ENCODE data around the gene GYPA. TPM values are rescaled to one million over a fixed set of nuclear protein-coding genes. Genes with fewer than 3 reads are reported as not detected.
"Not testable (repeated sequence)": the region's sequence is repeated elsewhere in the genome, so short reads cannot be mapped to it uniquely, and the experiment has no call there.

The GYPA gene
- total and polyA plus RNA-seq, 2 of the 4 experiments (the other 2 are of a cell fraction), result not detected

GRCh38 chr4:144104509-144105130 lies 35.9 kb downstream of the GYPA start:
- Histone ChIP-seq H3K18ac (ENCODE audit: low read depth, low read length) (no peak overlapping the region), H3K56ac (ENCODE audit: extremely low read depth, insufficient read depth, low read length) (no peak overlapping the region), H3K14ac (replicated peaks; ENCODE audit: low read depth, low read length) (no peak overlapping the region), H3K9me3 (ENCODE audit: control insufficient read depth, insufficient read depth, low read length) (no peaks in the 10 kb centered on the region), H3K4me2 (ENCODE audit: low read depth, low read length) (no peak overlapping the region), H3K36me3 (ENCODE audit: control insufficient read depth, insufficient read depth, low read length) (no peaks in the 10 kb centered on the region), H3K27me3 (ENCODE audit: control insufficient read depth, insufficient read depth, low read length) (no peaks in the 10 kb centered on the region), H3K9me1 (ENCODE audit: insufficient read depth, low read length) (no peaks in the 10 kb centered on the region), H4K91ac (ENCODE audit: insufficient read depth, low read depth, low read length) (no peak overlapping the region), H4K5ac (ENCODE audit: low read depth, low read length) (no peak overlapping the region), H3K4me1 (ENCODE audit: control insufficient read depth, insufficient read depth, low read length) (no peaks in the 10 kb centered on the region), H2AFZ (replicated peaks; ENCODE audit: low read length, poor library complexity) (no peak overlapping the region), H2AK9ac (replicated peaks; ENCODE audit: low read depth, low read length, poor library complexity) (no peak overlapping the region), H3K23ac (ENCODE audit: low read depth, low read length) (no peak overlapping the region), H3K4ac (ENCODE audit: low read depth, low read length) (no peak overlapping the region), H3K9ac (ENCODE audit: low read depth, low read length) (no peak overlapping the region), H2BK5ac (ENCODE audit: low read depth, low read length, poor library complexity, severe bottlenecking) (no peak overlapping the region), H3K79me1 (ENCODE audit: low read depth in 1 of 2, low read length in 2 of 2) (no peaks in the 10 kb centered on the region), H3K4me3 (ENCODE audit: insufficient read depth, low read depth, low read length) (no peak overlapping the region), H4K8ac (ENCODE audit: low read depth in 2 of 2, low read length in 2 of 2) (no peak overlapping the region), H2BK20ac (ENCODE audit: low read depth, low read length) (no peak overlapping the region), H4K20me1 (ENCODE audit: insufficient read depth, low read length) (no peaks in the 10 kb centered on the region), H2BK120ac (ENCODE audit: low read depth, low read length) (no peak overlapping the region), H2AK5ac (ENCODE audit: low read depth, low read length) (no peak overlapping the region), H3K27ac (ENCODE audit: insufficient read depth, low read length) (no peak overlapping the region), H2BK15ac (ENCODE audit: low read depth, low read length) (no peak overlapping the region)
- no peak for ATAC-seq (ENCODE audit: low read depth)
- POLR2A ChIA-PET (ENCODE audit: unreplicated experiment), result no interaction called here
- DNase-seq, result no peak
- intact Hi-C loops (cut with micrococcal nuclease) (no loop called here), dilution Hi-C loops (cut with HindIII; ENCODE audit: low sequenced_read_pairs, unreplicated experiment) (no loop called here), in situ Hi-C loops (cut with MboI; ENCODE audit: low sequenced_read_pairs) (no loop called here)
- CTCF ChIA-PET, result no interaction called here
- no CpG with 5 or more reads among the region's 6 CpGs for WGBS, 2 experiments (ENCODE audit: extremely low coverage in 2 of 2, insufficient read length in 1 of 2)
- no peak for TF ChIP-seq BHLHE40 (IDR thresholded peaks at IDR 0.05; ENCODE audit: low read depth, low read length)
- TF ChIP-seq RFX5 (IDR thresholded peaks at IDR 0.05; ENCODE audit: low read depth, low read length), result no peak
- no peak for TF ChIP-seq SMC3 (IDR thresholded peaks at IDR 0.05; ENCODE audit: low read depth, low read length)
- TF ChIP-seq MAZ (IDR thresholded peaks at IDR 0.05; ENCODE audit: borderline replicate concordance, low read depth, low read length), result no peak
- TF ChIP-seq ELK1 (IDR thresholded peaks at IDR 0.05; ENCODE audit: borderline replicate concordance, low read depth, low read length), result no peak
- no peak for TF ChIP-seq RAD21 (IDR thresholded peaks at IDR 0.05; ENCODE audit: low read length)
- TF ChIP-seq MAFK (IDR thresholded peaks at IDR 0.05; ENCODE audit: low read depth, low read length), result no peak
- no peak for TF ChIP-seq MXI1 (IDR thresholded peaks at IDR 0.05; ENCODE audit: borderline replicate concordance, low read depth, low read length)
- TF ChIP-seq CEBPB (IDR thresholded peaks at IDR 0.05; ENCODE audit: low read depth, low read length), result no peak
- no TSS peak for BruUV-seq (replicated peaks)

- H3K4me1 ChIP-seq (ENCODE audit: control insufficient read depth, insufficient read depth, low read length); H3K14ac ChIP-seq (replicated peaks; ENCODE audit: low read depth, low read length); H3K4me2 ChIP-seq (ENCODE audit: low read depth, low read length); CTCF ChIA-PET; H3K9me1 ChIP-seq (ENCODE audit: insufficient read depth, low read length); H3K36me3 ChIP-seq (ENCODE audit: control insufficient read depth, insufficient read depth, low read length); in situ Hi-C loops (cut with MboI; ENCODE audit: low sequenced_read_pairs); H2AK9ac ChIP-seq (replicated peaks; ENCODE audit: low read depth, low read length, poor library complexity); H3K56ac ChIP-seq (ENCODE audit: extremely low read depth, insufficient read depth, low read length); H4K5ac ChIP-seq (ENCODE audit: low read depth, low read length); H3K27ac ChIP-seq (ENCODE audit: insufficient read depth, low read length); H4K8ac ChIP-seq (ENCODE audit: low read depth in 2 of 2, low read length in 2 of 2); H3K9ac ChIP-seq (ENCODE audit: low read depth, low read length); DNase-seq; H3K4me3 ChIP-seq (ENCODE audit: insufficient read depth, low read depth, low read length); H2AK5ac ChIP-seq (ENCODE audit: low read depth, low read length); H2BK5ac ChIP-seq (ENCODE audit: low read depth, low read length, poor library complexity, severe bottlenecking); H4K20me1 ChIP-seq (ENCODE audit: insufficient read depth, low read length); H2BK120ac ChIP-seq (ENCODE audit: low read depth, low read length); H3K23ac ChIP-seq (ENCODE audit: low read depth, low read length); BruUV-seq (replicated peaks); H2BK15ac ChIP-seq (ENCODE audit: low read depth, low read length); dilution Hi-C loops (cut with HindIII; ENCODE audit: low sequenced_read_pairs, unreplicated experiment); H3K9me3 ChIP-seq (ENCODE audit: control insufficient read depth, insufficient read depth, low read length); H3K18ac ChIP-seq (ENCODE audit: low read depth, low read length); H3K79me1 ChIP-seq (ENCODE audit: low read depth in 1 of 2, low read length in 2 of 2); ATAC-seq (ENCODE audit: low read depth); intact Hi-C loops (cut with micrococcal nuclease); POLR2A ChIA-PET (ENCODE audit: unreplicated experiment); H4K91ac ChIP-seq (ENCODE audit: insufficient read depth, low read depth, low read length); H3K4ac ChIP-seq (ENCODE audit: low read depth, low read length); H2AFZ ChIP-seq (replicated peaks; ENCODE audit: low read length, poor library complexity); H3K27me3 ChIP-seq (ENCODE audit: control insufficient read depth, insufficient read depth, low read length); H2BK20ac ChIP-seq (ENCODE audit: low read depth, low read length): not testable (repeated sequence)
- WGBS, 2 experiments (ENCODE audit: extremely low coverage in 2 of 2, insufficient read length in 1 of 2), result no CpG with 5 or more reads among the region's 2 CpGs
These were observed 42.7 kb downstream of the GYPA start for GRCh38 chr4:144097776-144098175.

All from IMR-90 (cell line).